ENCODE measurements around the gene CRACR2A.

GRCh38 chr12:3795066-3795465 is 42.2 kb upstream of the CRACR2A start:
- TF ChIP-seq CTCF (IDR thresholded peaks at IDR 0.05 in 4 of 5, conservative IDR thresholded peaks at IDR 0.05 in 1 of 5) (no peak), POLR2A (IDR thresholded peaks at IDR 0.05) (no peak)
